ENCODE data around the gene GAN.

GAN gene

DNA sequence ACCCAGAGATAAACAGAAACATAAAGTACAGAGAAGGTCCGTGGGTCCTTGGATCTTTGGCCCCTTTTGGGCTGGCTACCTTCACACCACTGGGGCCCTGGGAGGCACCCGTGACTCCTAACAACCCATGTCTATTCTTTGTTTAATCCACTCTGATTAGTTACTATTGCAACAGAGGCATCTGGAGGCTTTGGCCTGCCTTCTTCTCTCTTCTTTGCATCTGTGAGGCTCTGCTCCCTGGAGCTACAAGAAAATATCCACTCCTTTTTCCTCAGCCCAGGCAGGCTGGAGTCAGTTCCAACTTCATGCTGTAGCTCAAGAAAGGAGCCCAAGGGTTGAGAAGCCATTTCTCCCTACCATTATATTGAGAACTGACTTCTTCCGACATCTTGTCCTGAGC is 120.3 kb downstream of the GAN start:
- no peak for DNase-seq

DNA sequence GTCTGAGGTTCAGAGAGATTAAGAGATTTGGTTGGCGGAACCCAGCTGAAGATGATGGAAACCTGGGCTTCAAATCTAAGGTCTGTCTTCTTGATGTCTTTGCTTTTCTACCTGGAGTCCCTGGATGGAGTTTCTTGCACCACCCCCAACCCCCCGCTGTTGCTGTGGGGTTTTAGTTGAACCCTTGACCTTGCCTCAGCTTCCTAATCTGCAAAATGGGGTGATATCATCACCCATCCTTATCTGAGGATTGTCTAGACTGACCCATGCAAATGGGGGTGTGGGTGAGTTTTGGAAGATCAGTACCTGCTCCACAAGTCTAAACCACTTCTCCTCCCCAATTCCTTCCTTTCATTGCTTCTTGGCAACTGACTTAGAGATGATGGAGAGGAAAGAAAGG is 120.8 kb downstream of the GAN start:
- no peak for DNase-seq

DNA sequence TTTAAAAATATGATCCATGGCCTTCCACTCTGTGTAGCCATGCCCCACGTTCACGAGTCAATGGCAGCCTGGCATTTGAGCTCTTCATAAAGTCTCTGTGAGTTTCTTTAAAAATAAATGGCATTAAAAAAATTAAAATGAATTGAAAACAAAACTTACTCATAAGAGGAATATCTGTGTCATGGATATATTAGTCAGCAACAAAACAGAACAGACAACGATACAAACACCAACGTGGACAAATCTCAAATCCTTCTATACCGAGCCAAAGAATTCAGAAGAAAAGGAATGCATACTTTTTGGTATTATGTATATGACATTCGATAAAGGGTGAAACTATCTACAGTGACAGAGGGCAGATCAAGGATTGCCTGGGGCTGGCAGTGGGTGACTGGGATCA is 121.6 kb downstream of the GAN start:
- no peak for DNase-seq

DNA sequence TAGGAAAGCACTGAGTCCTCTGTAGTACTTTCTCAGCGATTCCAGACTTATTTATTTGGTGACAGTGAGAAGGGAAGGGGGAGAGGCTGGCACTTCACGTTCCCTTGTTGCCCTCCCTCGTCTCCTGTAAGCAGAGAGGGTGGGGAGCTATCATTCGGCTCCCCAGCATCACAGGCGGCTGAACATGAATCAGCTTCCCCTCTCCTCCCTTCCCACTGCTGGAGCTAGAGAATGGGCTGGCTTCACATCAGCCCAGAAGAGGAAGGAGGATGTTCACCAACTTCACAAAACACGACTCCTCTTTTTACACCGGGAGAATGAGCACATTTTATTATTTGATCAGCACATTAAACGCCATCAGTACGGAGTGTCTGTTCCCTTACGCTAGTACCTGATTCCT is 123.1 kb downstream of the GAN start:
- DNase-seq, result no peak

Data from DMS153 (cell line).